Stimulated activated CD4-positive, alpha-beta T cell treated with anti-CD3 and anti-CD28 coated beads, TNF-alpha, amount 100 ng/mL, for 1 hour (primary cell): ENCODE measurements around the gene ANKRD6.

Experiments
- DNase-seq, 3 donors: peaks; one replicate each; pipeline ENCODE4 v3.0.0-alpha.2; 2020; ENCODE audit warnings: low read depth in 3 of 3, low spot score in 1 of 3

Gene ANKRD6

DNA sequence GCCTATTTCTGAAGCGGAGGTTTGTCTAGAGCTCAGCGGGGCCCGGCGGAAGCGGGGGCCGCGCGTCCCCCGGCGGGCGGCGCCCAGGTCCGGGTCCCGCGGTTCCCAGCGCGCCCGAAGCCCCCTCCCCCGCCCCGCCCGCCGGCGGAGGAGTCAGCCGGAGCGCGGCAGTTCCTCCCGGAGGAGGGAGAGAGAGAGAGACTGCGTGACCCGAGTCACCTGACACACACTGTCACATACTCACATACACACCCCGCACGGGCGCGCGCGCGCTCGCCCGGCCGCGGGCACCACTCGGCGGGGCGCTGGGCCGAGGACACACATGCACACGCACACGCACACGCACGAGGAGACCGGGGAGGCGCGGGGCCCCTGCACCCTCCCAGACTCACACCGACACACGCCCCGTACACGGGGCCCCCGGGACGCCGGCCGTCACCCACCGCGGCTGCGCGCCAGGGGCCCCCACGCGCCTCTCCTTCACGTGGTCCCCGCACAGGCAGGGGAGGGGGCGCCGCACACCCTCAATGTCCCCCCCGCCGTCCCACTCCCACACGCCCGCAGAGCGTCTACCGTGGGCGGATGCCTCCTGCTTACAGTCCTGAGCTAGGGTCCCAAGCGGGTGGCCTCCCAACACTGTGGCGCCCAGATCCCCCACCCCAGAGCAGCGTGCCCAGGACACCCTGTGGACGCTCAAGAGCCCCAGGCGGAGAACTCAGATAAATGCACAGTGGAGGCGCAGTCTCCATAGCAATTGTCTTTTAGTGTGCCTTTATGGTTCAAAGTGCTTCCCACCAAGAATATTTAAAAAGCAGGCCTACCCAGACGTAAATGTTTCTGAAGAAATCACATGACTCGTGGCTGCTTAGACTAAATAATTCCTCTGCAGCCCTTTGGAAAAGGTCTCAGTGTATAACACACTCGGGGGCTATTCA, 20.6 kb upstream of the ANKRD6 start, which contains the start of gene RRAGD:
RRAGD (minus strand) TSS at position 203 of the 935 bp plus-strand sequence. CDS start 280 bp downstream, outside the sequence.
- DNase-seq = peak in 1 of 3 donors; percentile 46

DNA sequence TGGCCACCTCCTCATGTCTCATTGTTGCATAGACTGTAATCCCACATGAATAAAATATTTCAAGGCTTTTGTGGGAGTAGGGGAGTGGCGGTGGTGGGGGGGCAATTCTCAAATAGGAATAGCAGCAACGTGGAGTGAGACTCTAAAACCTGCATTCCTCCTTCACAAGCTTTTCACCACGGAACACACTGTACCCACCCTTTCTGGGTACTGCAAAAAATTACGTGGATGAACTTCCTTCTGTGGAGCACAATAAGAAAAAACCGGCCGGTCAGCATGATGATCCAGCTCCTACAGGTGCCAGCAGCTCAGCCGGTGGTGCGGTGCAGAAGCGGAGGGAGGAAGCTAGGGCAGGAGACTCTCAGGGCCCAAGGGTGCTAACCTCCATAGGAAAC, 19.9 kb upstream of the ANKRD6 start:
- DNase-seq = no peak

DNA sequence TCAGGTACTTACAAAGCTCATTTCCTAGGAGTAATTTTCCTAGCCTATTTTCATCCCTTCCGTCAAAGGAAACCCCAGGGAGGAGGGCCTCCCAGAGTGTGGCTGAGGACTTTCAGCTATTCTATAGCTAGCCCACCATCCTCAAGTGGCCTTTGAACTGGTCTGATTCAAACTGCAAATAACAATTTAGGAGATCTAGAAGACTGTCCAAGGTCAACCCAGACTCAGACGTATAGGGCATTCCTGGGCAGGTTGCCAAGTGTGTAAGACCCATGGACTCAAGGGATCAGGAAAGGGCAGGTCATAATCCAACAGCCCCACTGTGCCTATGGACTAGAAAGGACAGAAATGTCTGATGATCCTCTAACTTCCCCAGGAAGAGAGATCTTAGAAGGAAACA, 18.7 kb upstream of the ANKRD6 start:
- no peak for DNase-seq

DNA sequence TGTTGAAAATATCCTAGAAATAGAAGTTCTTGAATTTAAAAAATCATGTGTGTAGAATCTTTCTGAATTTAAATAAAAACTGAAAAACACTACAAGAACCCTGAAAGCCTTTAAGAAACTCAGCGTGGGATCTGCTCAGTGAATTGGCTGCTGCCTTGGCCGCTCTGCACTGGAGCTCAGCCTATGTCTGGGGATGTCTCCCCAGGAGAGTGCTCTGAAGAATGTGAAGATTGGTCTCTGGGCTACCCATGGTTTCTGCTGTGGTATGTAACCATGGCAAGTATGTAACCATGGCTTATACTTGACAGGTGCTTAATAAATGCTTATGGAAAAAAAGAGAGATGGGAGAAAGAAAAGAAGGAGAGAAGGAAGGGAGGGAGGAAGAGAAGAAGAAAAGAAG, 17.8 kb upstream of the ANKRD6 start:
- DNase-seq = no peak

DNA sequence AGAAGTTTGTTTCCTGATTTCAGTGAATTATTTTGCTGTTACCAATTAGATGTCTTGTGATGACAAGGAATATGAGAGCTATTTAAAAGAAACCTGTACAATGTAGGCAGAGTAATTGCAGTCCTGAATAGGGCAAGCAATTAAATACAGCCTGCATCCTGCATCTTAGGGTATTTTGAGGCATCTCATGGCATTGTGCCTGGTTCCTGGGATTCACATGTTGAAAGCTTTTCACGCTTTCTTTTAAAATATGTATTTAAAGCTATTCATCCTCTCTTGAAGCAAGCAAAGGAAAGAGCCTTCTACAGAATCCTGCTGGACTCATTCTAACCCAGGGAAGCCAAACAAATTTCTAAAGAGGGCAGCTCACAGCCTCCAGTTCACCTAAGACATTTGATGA, 16.2 kb upstream of the ANKRD6 start:
- no peak for DNase-seq

DNA sequence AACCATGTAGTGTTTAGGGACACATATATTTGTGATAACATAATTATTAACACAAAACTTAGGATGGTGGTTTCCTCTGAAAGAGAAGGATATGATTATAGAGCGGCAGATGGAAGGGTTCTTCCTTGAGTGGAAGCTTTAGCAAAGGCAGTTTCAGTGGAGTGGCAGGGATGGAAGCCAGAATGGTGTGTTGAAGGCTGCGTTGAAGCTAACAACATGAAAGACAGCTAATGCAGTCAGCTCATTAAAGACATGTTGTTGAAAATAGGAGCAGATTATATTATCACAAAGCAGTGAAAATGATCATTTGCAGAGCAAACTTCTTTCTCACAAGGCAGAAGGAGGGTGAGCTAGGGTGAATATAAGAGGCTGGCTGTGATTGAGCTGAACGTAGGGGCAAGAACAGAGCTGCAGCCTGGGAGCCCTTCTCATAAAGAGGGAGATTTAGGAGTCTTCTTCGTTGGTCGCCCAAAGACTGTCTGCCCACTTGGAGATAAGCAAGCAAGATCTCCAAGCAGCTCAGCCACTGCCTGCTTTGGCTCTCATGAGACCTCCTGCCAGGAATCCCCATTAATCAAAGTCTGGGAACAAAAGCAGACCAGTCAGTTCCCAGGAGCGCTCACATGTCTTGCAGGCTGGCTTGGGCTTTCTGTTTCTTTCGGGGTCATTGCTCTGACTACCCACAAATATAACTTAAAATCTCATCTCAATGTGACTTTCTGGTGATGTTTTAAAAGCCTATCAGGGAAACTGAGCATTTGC, 2.6 kb upstream of the ANKRD6 start:
- no peak for DNase-seq

DNA sequence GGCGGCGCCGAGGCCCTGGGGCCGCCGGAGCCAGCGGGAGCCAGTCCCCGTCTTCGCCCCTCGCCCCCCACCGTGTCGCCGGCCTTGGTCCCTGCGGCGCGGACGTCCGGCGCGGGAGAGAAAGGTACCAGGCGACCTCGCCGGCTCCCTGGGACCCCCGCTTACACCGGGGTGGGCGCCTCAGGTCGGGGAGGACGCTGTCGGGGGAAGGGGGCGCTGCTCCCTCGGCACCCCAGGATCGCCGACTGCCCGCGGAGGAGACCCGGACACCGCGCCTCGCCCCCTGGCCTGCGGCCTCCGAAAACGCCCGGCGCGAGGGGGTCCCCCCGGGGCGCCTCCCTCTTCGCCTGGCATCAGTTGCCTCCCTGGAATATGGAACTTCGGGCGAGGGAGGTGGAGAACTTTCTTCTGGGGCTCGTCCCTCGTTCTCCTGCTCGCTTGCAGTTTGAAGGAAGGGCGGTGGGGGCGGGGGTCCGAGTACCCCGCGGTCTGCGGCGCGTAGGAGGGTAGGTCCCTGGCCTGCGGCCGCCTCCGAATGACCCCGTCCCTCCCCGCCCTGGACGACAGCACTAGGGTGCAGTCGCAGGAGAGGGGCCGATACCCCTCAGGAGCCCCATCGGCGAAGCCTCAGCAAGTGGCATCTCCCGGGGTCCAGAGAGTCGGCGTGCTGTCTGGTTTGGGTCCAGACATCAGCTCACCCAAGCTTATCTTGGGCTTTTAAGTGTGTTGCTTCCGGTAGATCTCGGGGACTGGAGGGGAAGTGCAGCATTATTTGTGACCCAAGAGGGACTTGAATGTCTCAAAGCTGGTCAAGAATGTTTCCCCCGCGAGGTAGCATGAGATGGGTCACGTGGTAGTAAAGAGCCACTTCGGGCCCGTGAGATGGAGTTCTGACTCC, 549 bp downstream of the ANKRD6 start:
- peak in 1 of 3 donors; percentile 16 for DNase-seq

DNA sequence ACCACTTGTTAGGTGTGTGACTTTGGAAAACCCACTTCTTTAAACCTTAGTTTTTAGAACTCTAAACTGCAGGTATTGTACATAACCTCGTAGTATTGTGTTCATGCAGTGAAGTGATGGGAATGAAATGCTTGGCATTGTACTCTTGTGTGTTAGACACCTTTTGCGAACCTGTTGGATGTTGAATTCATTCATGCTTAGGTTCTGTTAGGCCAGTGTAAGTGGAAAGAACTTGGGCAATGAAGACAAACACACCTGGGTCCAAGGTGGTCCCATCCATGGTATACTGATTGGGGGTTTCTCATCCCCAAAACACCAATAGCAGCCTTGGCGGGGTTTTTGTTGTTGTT, 1.2 kb downstream of the ANKRD6 start:
- DNase-seq = no peak

DNA sequence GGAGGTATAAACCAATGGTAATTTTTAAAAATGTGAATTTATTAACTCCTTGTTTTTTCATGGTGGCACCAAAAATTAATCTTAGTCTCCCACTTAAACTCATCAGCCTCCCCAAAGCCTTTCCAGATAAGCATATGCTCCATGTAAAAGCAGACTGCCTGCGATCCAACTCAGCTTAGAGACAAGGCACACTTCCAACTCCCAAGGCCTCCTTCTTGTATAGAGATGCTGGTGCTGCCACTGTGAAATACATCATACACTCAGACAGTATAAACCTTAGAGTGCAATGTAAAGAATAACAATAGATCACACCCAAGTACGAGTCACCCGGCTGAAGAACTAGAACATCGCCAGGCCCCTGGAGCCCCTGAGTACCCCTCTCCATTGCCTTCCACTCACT, 2.0 kb downstream of the ANKRD6 start:
- no peak for DNase-seq

DNA sequence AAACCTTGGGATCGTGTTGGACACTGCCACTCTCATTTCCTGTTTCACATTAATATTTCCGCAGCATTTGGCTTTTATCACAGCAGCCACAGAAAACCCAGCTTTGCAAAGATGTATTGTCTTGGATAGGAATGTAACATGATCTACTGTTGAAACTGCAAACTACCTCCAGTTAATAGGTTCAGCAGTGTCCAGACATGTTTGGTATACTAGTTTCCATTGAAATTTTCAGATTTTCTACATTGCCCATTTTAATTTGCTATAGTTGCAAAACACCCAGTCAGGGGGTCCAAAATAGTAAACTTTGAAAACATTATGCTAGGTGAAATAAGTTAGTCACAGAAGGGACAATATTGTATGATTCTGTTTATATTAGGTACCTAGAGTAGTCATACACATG, 3.3 kb downstream of the ANKRD6 start:
- no peak for DNase-seq

DNA sequence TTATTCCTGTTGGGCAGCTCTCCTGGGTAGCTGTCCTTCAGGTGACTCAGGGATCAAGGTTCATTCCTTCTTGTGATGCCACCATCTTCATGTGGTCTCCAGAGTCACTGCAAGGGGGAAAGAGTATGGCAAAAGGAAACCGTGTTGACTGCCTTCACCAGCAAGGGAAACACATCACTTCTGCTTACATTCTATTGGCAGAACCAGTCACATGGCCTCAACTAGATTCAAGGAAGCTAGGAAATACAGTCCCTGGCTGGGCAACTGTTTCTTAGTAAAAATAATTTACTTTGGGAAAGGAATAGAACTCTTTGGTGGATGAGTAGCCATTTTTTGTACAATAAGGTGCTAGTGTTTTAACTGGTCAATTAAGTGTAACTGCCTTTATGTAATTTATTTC, 5.3 kb downstream of the ANKRD6 start:
- no peak for DNase-seq

DNA sequence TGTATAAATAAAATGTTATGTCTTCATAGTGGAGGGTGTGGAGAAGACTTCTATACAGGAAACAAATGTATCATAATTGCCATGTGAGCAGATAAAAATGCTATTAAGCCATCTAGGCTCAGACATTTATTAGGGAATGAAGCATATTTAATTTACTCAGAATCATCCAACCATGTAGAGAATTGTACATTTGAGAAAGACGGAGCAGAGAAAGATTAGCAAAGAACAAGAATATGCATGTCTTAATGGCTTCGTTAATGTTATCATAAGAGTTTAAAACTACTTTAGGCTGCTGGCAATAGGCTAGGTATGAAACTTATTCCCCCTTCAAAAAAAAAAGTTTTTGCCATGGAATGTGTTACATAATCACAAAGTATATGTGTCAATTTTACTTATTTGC, 6.1 kb downstream of the ANKRD6 start:
- DNase-seq = no peak

DNA sequence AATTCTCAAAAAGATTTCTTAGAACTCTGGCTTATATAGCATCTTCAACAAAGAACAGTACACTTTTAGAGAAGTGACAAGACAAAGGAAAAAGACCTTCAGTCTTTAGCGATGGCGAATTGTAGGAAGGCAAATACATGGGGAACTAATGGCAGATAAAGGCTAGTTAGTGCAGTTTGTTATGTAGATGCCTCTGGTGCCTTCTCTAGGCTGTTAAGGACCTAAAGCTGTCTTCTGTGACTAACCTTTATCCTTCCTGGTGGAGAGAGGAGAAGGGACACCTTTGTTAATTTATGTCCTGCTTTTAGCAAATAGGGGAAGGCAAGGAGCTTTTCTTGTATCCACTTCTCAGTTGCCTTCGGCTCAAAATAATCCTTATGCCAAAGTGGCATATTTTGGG, 7.2 kb downstream of the ANKRD6 start:
- no peak for DNase-seq

DNA sequence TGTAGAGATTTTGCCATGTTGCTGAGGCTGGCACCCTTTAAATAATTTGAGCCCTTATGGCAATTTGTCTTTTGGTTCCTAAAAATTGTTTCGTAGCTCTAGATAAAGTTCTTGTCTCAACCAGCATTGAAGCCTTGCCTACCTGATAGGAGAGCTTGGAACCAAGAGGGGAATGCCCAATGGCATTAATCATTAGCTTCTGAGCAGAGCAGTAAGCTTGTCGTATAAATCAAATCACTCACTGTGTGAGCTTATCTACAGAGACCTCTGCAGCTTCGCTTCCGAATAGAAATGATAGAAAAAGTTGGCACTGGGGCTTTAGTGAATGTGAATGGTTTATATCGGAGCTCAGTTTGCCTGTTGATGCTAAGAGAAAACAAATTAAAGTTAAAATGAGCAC, 10.7 kb downstream of the ANKRD6 start:
- DNase-seq = no peak

DNA sequence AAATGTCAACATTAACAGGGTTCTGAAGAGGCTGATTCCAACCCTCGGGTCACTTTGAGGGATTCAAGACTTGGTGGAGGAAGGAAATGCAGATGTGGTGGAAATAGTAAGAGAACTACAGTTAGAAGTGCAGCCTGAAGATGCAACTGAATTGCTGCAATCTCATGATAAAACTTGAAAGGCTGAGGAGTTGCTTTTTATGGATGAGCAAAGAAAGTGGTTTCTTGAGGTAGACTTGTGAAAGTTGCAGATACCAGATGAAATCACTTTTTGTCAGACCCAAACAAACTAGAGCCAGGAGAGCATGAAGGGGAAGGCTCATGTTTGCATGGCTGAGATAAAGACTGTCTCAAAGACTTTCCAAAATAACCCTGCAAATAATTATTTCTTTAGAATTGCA, 16.2 kb downstream of the ANKRD6 start:
- no peak for DNase-seq

DNA sequence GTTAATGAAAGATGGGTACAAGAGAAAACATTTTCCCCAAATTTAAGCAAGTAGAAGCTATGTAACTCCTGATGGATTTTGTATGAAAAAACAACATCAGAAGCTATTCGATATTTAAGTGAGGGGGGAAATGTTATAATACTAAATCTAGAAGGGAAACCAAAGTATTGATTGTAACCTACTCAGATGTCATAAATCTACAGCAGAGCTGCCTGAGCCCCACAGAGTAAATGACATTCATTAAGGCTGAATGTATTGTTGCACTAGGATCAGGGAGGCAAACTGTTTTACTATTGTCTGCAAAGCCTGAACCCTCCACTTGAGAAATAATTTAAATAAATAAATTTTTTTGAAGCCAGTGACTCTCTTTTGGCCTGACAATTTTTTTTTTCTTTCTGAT, 19.3 kb downstream of the ANKRD6 start:
- DNase-seq = no peak

DNA sequence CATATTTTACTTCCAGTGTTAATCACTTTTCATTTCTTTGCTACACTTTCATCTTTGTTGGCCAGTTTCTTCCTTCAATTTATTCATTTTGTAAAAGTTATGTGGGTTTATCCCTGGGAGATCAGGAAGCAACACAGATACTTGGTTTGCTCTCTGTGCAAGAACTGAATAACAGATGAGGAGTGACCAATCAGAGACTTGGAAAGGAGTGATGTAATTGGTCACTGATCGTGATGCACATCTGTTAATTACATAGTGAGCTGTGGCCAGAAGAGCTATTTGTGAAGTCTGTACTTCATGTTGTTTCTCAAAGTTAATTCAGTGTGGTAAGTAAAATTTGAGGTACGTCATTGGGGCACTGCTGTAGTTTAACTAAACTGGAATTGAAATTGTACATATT, 21.3 kb downstream of the ANKRD6 start:
- no peak for DNase-seq

DNA sequence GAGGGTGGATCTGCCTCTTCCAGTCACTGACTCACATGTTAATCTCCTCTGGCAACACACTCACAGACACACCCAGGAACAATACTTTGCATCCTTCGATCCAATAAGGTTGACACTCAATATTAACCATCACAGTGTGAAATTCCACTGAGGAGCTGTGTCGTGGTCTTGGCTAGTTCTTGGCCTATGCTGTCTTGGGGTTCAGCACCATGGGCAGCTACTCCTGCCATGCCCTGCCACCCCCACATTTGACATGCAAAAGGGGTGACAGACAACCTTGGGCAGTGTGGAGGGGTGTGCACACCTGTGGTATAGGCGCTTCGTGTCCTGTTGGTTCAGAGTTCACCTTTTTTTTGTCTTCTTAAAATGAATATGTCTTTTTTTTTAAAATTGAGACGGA, 25.8 kb downstream of the ANKRD6 start:
- DNase-seq = no peak

DNA sequence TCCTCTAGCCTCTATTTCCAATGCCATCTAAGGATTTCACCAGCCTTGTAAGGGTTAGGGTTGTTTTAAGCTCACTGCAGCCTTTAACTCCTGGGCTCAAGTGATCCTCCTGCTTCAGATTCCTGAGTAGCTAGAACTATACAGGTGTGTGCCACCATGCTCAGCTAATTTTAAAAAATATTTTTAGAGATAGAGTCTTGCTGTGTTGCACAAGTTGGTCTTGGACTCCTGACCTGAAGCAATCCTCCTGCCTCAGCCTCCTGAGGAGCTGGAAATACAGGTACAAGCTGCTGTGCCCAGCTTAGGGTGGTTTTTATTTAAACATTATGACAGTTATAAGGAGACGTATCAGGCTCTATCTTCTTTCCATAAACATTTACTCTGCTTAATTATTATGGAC, 26.5 kb downstream of the ANKRD6 start:
- DNase-seq = no peak

DNA sequence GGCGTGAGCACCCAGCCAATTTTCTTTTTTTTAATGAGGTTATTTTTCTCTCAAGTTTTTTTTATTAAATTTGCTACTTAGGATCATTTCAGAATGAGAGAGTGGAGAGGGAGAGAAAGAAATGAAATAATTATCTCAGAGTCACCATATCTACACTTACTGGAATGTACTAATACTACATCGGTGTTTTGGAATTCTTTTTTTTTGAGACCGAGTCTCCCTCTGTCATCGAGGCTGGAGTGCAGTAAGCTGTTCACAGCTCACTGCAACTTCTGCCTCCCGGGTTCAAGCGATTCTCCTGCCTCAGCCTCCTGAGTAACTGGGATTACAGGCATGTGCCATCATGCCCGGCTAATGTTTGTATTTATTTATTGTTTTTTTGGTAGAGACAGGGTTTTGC, 27.8 kb downstream of the ANKRD6 start:
- no peak for DNase-seq

DNA sequence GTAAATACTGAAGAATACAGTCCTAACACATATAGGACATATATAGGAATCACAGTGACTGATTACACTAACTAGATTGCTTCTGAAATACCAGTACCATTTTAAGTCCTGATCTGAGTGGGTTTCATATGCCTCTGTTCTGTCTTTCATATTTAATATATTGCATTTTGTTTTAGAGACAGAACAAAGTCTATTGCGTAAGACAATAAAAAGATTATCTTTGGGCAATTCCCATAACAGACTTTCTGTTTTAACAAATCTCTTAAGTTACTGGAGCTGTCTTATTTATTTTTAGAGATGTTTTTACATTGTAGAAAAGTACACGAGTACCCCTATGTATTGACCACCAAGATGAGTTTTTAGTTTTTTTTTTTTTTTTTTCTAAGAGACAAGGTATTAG, 29.6 kb downstream of the ANKRD6 start:
- no peak for DNase-seq
